MM.1S (cell line): ENCODE measurements around the gene TMPRSS13.

Source experiments
- DNase-seq: peaks from one replicate; pipeline ENCODE4 v3.0.0-alpha.2; 2015
- H2AFZ ChIP-seq: fragments of 300-600 bp; sonication (generic); 2 replicates; pipeline ENCODE4 v1.6.0; 2016; ENCODE audit warnings: antibody characterized with exemption, low read length
- H3F3A ChIP-seq: fragments of 300-600 bp; sonication (generic); 2 replicates; pipeline ENCODE4 v1.6.1; 2016; ENCODE audit warnings: mild to moderate bottlenecking, antibody characterized with exemption, low read length, moderate library complexity, mixed read lengths; ENCODE audit not compliant: insufficient read depth
- H3K27ac ChIP-seq: fragments of 300-600 bp; sonication (generic); 2 replicates; pipeline ENCODE4 v1.5.1; 2016; ENCODE audit warnings: mild to moderate bottlenecking, low read length
- H3K27me3 ChIP-seq: fragments of 300-600 bp; sonication (generic); replicated peaks from 2 replicates; pipeline ENCODE4 v1.6.0; 2016; ENCODE audit warnings: low read length; ENCODE audit not compliant: insufficient read depth
- H3K36me3 ChIP-seq: fragments of 300-600 bp; sonication (generic); replicated peaks from 2 replicates; pipeline ENCODE4 v1.6.1; 2016; ENCODE audit warnings: mild to moderate bottlenecking, low read length, mixed read lengths; ENCODE audit not compliant: insufficient read depth
- H3K4me1 ChIP-seq: fragments of 300-600 bp; sonication (generic); 2 replicates; pipeline ENCODE4 v1.6.1; 2016; ENCODE audit warnings: low read length, mixed read lengths
- H3K4me2 ChIP-seq: fragments of 300-600 bp; sonication (generic); 2 replicates; pipeline ENCODE4 v1.6.0; 2016; ENCODE audit warnings: low read depth, low read length
- H3K4me3 ChIP-seq: fragments of 300-600 bp; sonication (generic); 2 replicates; pipeline ENCODE4 v1.5.1; 2016; ENCODE audit warnings: low read length, mixed read lengths
- H3K79me2 ChIP-seq: fragments of 300-600 bp; sonication (generic); 2 replicates; pipeline ENCODE4 v1.6.1; 2016; ENCODE audit warnings: mixed run types, low read length, mixed read lengths
- H3K9ac ChIP-seq: fragments of 300-600 bp; sonication (generic); 2 replicates; pipeline ENCODE4 v1.6.1; 2016; ENCODE audit warnings: low read length, mixed read lengths
- H3K9me2 ChIP-seq: fragments of 300-600 bp; sonication (generic); replicated peaks from 2 replicates; pipeline ENCODE4 v1.6.1; 2016; ENCODE audit warnings: mild to moderate bottlenecking, low read length, mixed read lengths; ENCODE audit not compliant: insufficient read depth
- H3K9me3 ChIP-seq: fragments of 300-600 bp; sonication (generic); replicated peaks from 2 replicates; pipeline ENCODE4 v1.6.1; 2016; ENCODE audit warnings: mild to moderate bottlenecking, low read length, mixed read lengths; ENCODE audit not compliant: insufficient read depth
- H4K20me1 ChIP-seq: fragments of 300-600 bp; sonication (generic); 2 replicates; pipeline ENCODE4 v1.6.1; 2016; ENCODE audit warnings: mild to moderate bottlenecking, low read length, moderate library complexity, mixed read lengths; ENCODE audit not compliant: insufficient read depth
- CTCF ChIP-seq: fragments of 300-600 bp; sonication (generic); IDR thresholded peaks from 2 replicates; pipeline ENCODE4 v1.5.1; 2016; ENCODE audit warnings: antibody characterized with exemption, low read length, mixed read lengths
- EZH2 ChIP-seq: fragments of 300-600 bp; sonication (generic); optimal IDR thresholded peaks from 2 replicates; pipeline ENCODE3; 2017; ENCODE audit warnings: low read depth, mild to moderate bottlenecking, antibody characterized with exemption, low read length, mixed read lengths
- EZH2phosphoT487 ChIP-seq: fragments of 300-600 bp; sonication (generic); IDR thresholded peaks from 2 replicates; pipeline ENCODE4 v1.6.1; 2018; ENCODE audit warnings: antibody characterized with exemption, low read length

Gene TMPRSS13

GRCh38 chr11:117870103-117870952, 58.9 kb downstream of the TMPRSS13 start:
- H3K27ac ChIP-seq, result no peak overlapping the region

GRCh38 chr11:117869604-117870003, 59.6 kb downstream of the TMPRSS13 start:
- Histone ChIP-seq H3K36me3 (no peaks in the 10 kb centered on the region), H3K9ac (no peak overlapping the region), H3K4me3 (no peak overlapping the region), H2AFZ (no peak overlapping the region), H3K27ac (no peak overlapping the region), H3K79me2 (no peaks in the 10 kb centered on the region), H3K27me3 (peaks cover 49% of the 10 kb centered on the region), H3K9me3 (no peaks in the 10 kb centered on the region), H3K4me1 (peaks cover 7% of the 10 kb centered on the region; the same call in 1 of the 2 replicates), H4K20me1 (peaks cover 3% of the 10 kb centered on the region; the same call in 1 of the 2 replicates), H3K9me2 (no peaks in the 10 kb centered on the region), H3F3A (no peaks in the 10 kb centered on the region), H3K4me2 (no peak overlapping the region)
- no peak for DNase-seq
- TF ChIP-seq CTCF (no peak), EZH2phosphoT487 (no peak), EZH2 (no peak)

More at GRCh38 chr11:117870103-117870952, 58.9 kb downstream of the TMPRSS13 start:
- H3K4me1 ChIP-seq, result peaks cover 7% of the 10 kb centered on the region; the same call in 1 of the 2 replicates
- H2AFZ ChIP-seq, result no peak overlapping the region
- peaks cover 57% of the 10 kb centered on the region for H3K27me3 ChIP-seq
- no peaks in the 10 kb centered on the region for H3F3A ChIP-seq
- DNase-seq, result no peak
- TF ChIP-seq EZH2phosphoT487 (no peak), EZH2 (no peak), CTCF (no peak)
- H3K79me2 ChIP-seq, result no peaks in the 10 kb centered on the region
- H3K4me2 ChIP-seq, result no peak overlapping the region
- H3K9ac ChIP-seq, result no peak overlapping the region
- H3K4me3 ChIP-seq, result no peak overlapping the region
- H3K9me3 ChIP-seq, result no peaks in the 10 kb centered on the region
- peaks cover 3% of the 10 kb centered on the region; the same call in 1 of the 2 replicates for H4K20me1 ChIP-seq
- H3K9me2 ChIP-seq, result no peaks in the 10 kb centered on the region
- H3K36me3 ChIP-seq, result no peaks in the 10 kb centered on the region

GRCh38 chr11:117868815-117869561, 60.2 kb downstream of the TMPRSS13 start:
- Histone ChIP-seq H4K20me1 (0 out of 2 replicates have a peak, but pooled peaks cover 3% of the 10 kb centered on the region), H3K4me2 (no peak overlapping the region), H3K9ac (no peak overlapping the region), H3K4me1 (peaks cover 7% of the 10 kb centered on the region; the same call in 1 of the 2 replicates), H3F3A (no peaks in the 10 kb centered on the region), H3K36me3 (no peaks in the 10 kb centered on the region), H3K9me2 (no peaks in the 10 kb centered on the region), H3K4me3 (no peak overlapping the region), H3K9me3 (no peaks in the 10 kb centered on the region), H3K79me2 (no peaks in the 10 kb centered on the region), H3K27me3 (peaks cover 46% of the 10 kb centered on the region), H2AFZ (no peak overlapping the region), H3K27ac (no peak overlapping the region)
- TF ChIP-seq EZH2phosphoT487 (no peak), EZH2 (no peak), CTCF (no peak)
- no peak for DNase-seq
